Gastrocnemius medialis (tissue), 4 donors: ENCODE measurements around the gene CEACAM19. TPM values are rescaled to one million over a fixed set of nuclear protein-coding genes. Genes with fewer than 3 reads are reported as not detected.

ENCODE experiments used
- ATAC-seq, 2 donors: fragments of 150-250 bp; one replicate each; pipeline ENCODE4 v1.9.1; 2016
- DNase-seq, 2 donors: peaks; one replicate each; pipeline ENCODE4 v3.0.0-alpha.2; 2019
- H3K27ac ChIP-seq, 4 donors: fragments of 200-600 bp; sonication (generic); 1 replicate in 1 of 4; 2 replicates in 3 of 4; pipeline ENCODE4 v1.5.1; 2016 to 2018; ENCODE audit warnings: mild to moderate bottlenecking in 2 of 4, moderate library complexity in 1 of 4
- H3K27me3 ChIP-seq, 3 donors: fragments of 200-600 bp; sonication (generic) in 2 of 3; 1 replicate in 1 of 3; 2 replicates in 2 of 3; pipeline versions ENCODE4 v1.5.1 to v1.6.0; 2016 to 2019; ENCODE audit warnings: mild to moderate bottlenecking in 1 of 3, moderate library complexity in 1 of 3
- H3K36me3 ChIP-seq, 2 donors: fragments of 200-600 bp; sonication (generic) in 1 of 2; one replicate each; pipeline ENCODE4 v1.5.1; 2017 to 2018
- H3K4me1 ChIP-seq, 2 donors: fragments of 200-600 bp; sonication (generic) in 1 of 2; one replicate each; pipeline ENCODE4 v1.5.1; 2016 to 2017; ENCODE audit warnings: mild to moderate bottlenecking in 2 of 2
- H3K4me3 ChIP-seq, 4 donors: fragments of 200-600 bp; sonication (generic) in 3 of 4; 1 replicate in 1 of 4; 2 replicates in 3 of 4; pipeline ENCODE4 v1.5.1; 2016 to 2019; ENCODE audit warnings: mild to moderate bottlenecking in 2 of 4
- H3K9me3 ChIP-seq, 3 donors: fragments of 200-600 bp; sonication (generic) in 2 of 3; 1 replicate in 1 of 3; 2 replicates in 2 of 3; pipeline ENCODE4 v1.5.1; 2016 to 2019
- POLR2A ChIP-seq, 2 donors: fragments of 450-650 bp; IDR thresholded peaks; one replicate each; pipeline ENCODE4 v1.6.1; 2017; ENCODE audit warnings: antibody characterized with exemption in 2 of 2, mild to moderate bottlenecking in 2 of 2, moderate library complexity in 2 of 2
- in situ Hi-C, 4 donors: fragments of 200-750 bp; cut with MboI; loops; one replicate each; pipeline versions ENCODE4 v1.15.0 to v1.8.0; 2017; ENCODE audit warnings: low sequenced_read_pairs in 4 of 4
- intact Hi-C: fragments of 100-400 bp; cut with DNase I; formaldehyde crosslinking; loops from one replicate; pipeline ENCODE4 v1.15.1; 2023; ENCODE audit warnings: low total_unique reads
- total RNA-seq, 4 donors: library from RNA; depleted of rRNA; stranded (reverse); fragments of >200 nt; gene quantifications; one replicate each; pipeline versions ENCODE4 v1.1.0 to v1.2.3, GENCODE V29; 2016
- TF ChIP-seq, protein P1 (sequence below), 5 experiments: fragments of 450-650 bp in 3 of 5; fragments of 200-600 bp in 2 of 5; sonication (generic) in 2 of 5; IDR thresholded peaks in 4 of 5; conservative IDR thresholded peaks in 1 of 5; 1 replicate in 4 of 5; 2 replicates in 1 of 5; pipeline ENCODE4 v1.5.1; 2016 to 2019; ENCODE audit warnings: antibody characterized with exemption in 5 of 5, mild to moderate bottlenecking in 3 of 5, moderate library complexity in 3 of 5

Gene CEACAM19
- total RNA-seq, 4 donors from 2014 or later = 2.0 to 8.5 (median 3.7) TPM

DNA sequence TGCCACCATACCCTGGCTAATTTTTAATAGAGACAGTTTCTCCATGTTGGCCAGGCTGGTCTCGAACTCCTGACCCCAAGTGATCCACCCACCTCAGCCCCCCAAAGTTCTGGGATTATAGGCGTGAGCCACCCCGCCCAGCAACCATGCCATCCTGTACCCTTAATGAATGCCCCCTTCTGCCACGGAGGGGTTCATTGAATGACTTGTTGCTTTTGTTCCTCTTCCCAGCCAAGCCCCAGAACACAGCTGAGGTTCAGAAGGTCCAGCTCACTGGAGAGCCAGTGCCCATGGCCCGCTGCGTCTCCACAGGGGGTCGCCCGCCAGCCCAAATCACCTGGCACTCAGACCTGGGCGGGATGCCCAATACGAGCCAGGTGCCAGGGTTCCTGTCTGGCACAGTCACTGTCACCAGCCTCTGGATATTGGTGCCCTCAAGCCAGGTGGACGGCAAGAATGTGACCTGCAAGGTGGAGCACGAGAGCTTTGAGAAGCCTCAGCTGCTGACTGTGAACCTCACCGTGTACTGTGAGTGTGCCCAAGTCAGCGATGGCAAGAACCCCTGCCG is 21.6 kb upstream of the CEACAM19 start:
- ATAC-seq (no peak), DNase-seq (no peak)
- Histone ChIP-seq H3K9me3 (no peaks in the 10 kb centered on the region), H3K4me3 (no peak overlapping the region), H3K27me3 (no peaks in the 10 kb centered on the region), H3K27ac (peak overlapping the region in 3 of 4 donors; percentile 71 to 83 (median 81)), H3K36me3 (peaks cover 0 to 47% of the 10 kb centered on the region in 2 donors), H3K4me1 (peaks cover 30 to 39% of the 10 kb centered on the region in 2 donors)
- intact Hi-C loops = no loop called here
- in situ Hi-C loops = no loop called here
- no peak for TF ChIP-seq POLR2A (IDR thresholded peaks at IDR 0.05)
- TF ChIP-seq, protein P1, sequence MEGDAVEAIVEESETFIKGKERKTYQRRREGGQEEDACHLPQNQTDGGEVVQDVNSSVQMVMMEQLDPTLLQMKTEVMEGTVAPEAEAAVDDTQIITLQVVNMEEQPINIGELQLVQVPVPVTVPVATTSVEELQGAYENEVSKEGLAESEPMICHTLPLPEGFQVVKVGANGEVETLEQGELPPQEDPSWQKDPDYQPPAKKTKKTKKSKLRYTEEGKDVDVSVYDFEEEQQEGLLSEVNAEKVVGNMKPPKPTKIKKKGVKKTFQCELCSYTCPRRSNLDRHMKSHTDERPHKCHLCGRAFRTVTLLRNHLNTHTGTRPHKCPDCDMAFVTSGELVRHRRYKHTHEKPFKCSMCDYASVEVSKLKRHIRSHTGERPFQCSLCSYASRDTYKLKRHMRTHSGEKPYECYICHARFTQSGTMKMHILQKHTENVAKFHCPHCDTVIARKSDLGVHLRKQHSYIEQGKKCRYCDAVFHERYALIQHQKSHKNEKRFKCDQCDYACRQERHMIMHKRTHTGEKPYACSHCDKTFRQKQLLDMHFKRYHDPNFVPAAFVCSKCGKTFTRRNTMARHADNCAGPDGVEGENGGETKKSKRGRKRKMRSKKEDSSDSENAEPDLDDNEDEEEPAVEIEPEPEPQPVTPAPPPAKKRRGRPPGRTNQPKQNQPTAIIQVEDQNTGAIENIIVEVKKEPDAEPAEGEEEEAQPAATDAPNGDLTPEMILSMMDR (IDR thresholded peaks at IDR 0.05 in 4 of 5, conservative IDR thresholded peaks at IDR 0.05 in 1 of 5) = no peak

DNA sequence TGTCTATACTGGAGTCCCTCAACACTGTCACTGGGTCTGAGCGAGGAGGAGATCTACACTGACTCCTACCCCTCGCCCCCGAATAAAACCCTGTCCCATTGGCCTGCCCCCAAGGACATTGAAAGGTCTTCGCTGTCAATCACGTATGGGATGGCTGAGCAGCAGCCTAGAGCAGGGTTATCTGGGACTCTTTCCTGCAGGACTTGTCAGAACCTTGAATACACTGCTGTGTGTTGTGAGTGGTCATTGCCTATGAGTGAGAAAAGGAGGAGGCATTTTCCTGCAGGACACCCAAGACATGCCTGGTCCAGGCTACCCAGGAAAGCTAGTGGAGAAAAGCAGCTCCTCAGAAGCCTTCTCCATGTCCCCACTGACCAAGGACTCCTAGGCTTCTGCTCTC is 17.9 kb upstream of the CEACAM19 start:
- Histone ChIP-seq H3K9me3 (no peaks in the 10 kb centered on the region), H3K27ac (no peak overlapping the region), H3K4me3 (no peak overlapping the region), H3K4me1 (peaks cover 10 to 14% of the 10 kb centered on the region in 2 donors), H3K27me3 (no peaks in the 10 kb centered on the region), H3K36me3 (peaks cover 0 to 78% of the 10 kb centered on the region in 2 donors)
- intact Hi-C loops = no loop called here
- TF ChIP-seq POLR2A (IDR thresholded peaks at IDR 0.05) = no peak
- TF ChIP-seq, protein P1 (IDR thresholded peaks at IDR 0.05 in 4 of 5, conservative IDR thresholded peaks at IDR 0.05 in 1 of 5) = no peak
- in situ Hi-C loops = no loop called here
- ATAC-seq (no peak), DNase-seq (no peak)

DNA sequence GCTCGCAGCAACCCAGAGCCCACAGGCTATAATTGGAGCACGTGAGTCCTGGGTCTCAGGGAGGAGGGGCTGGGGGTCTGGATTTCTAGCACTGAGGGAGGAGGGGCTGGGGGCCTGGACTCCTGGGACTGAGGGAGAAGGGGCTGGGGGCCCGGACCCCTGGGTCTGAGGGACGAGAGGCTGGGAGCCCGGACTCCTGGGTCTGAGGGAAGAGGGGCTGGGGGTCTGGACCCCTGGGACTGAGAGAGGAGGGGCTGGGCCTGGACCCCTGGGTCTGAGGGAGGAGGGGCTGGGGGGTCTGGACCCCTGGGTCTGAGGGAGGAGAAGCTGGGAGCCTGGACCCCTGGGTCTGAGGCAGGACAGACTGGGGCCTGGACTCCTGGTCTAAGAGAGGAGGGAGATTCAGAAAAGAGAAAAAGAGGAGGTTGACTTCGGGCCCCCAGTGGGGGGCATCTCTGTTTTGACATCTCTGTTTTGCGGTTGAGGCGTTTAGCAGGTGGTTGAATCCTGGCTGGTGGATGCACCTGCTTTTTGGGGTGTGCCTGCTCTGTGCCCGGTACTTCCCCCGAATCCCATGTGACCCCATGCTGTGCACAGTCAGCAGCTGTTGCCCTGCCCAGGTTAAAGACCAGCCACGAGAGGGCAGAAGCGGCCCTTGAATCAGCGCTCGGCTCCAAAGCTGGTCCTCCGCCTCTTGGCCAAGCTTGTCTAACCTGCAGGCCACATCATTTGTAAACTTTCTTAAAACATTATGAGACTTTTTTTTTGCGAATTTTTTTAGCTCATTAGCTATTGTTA is 17.1 kb upstream of the CEACAM19 start:
- TF ChIP-seq, protein P1 (IDR thresholded peaks at IDR 0.05 in 4 of 5, conservative IDR thresholded peaks at IDR 0.05 in 1 of 5) = peak; percentile 29 to 66 (median 56)
- no peak for TF ChIP-seq POLR2A (IDR thresholded peaks at IDR 0.05)
- peak; percentile 37 to 65 for DNase-seq

DNA sequence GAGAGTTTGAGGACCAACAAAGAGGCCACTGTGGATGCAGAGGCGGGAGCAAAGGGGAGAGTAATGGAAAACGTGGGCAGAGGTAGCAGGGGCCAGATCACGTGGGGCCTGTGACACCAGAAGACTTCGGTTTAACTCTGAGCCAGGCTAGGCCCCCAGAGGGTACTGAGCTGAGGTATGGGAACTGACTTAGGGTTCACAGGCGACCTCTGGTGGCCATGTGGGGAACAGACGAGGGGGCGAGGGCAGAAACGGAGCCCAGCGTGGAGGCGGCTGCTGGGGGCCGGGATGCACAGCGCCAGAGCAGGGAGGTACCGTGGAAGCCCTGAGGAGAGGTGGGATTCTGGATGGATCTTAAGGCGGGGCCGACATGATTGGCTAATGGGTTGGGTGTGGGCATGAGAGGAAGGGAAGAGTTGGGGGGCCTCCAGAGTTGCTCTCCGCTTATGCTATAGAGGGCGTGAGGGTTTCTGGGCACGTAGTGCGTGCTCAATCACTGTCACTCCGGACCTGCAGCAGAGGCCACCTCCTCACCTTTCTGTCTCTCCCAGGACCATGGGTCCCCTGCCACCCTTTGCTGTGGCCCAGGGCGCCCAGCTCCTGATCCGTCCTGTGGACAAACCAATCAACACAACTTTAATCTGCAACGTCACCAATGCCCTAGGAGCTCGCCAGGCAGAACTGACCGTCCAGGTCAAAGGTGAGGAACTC is 13.9 kb upstream of the CEACAM19 start:
- ATAC-seq = peak; percentile 60 to 65
- H3K4me3 ChIP-seq = no peak overlapping the region
- peak in 1 of 2 donors; percentile 36 for DNase-seq
- H3K27ac ChIP-seq = no peak overlapping the region
- H3K9me3 ChIP-seq = no peaks in the 10 kb centered on the region
- TF ChIP-seq, protein P1 (IDR thresholded peaks at IDR 0.05 in 4 of 5, conservative IDR thresholded peaks at IDR 0.05 in 1 of 5) = peak; percentile 82 to 95 (median 91)
- TF ChIP-seq POLR2A (IDR thresholded peaks at IDR 0.05) = no peak
- no peaks in the 10 kb centered on the region for H3K27me3 ChIP-seq
- peaks cover 0 to 90% of the 10 kb centered on the region in 2 donors for H3K36me3 ChIP-seq
- intact Hi-C loops = loop anchor here (1.0 to 5.0 kb wide), 2 partner anchors 70 to 86 kb away; no protein-coding TSS in a partner anchor
- in situ Hi-C loops = loop anchor here (5.0 kb wide), 1 partner anchor 85 kb away; no protein-coding TSS in a partner anchor
- H3K4me1 ChIP-seq = no peaks in the 10 kb centered on the region

More for the DNA sequence above, 17.1 kb upstream of the CEACAM19 start:
- peak overlapping the region in 2 of 4 donors; percentile 38 to 45 for H3K27ac ChIP-seq
- H3K27me3 ChIP-seq = no peaks in the 10 kb centered on the region
- in situ Hi-C loops (no loop called here), intact Hi-C loops (no loop called here)
- ATAC-seq = peak; percentile 72 to 80
- H3K4me3 ChIP-seq = no peak overlapping the region
- peaks cover 0 to 86% of the 10 kb centered on the region in 2 donors for H3K36me3 ChIP-seq
- peaks cover 1 to 6% of the 10 kb centered on the region in 2 donors for H3K4me1 ChIP-seq
- no peaks in the 10 kb centered on the region for H3K9me3 ChIP-seq
